T-helper 2 cell treated with Interferon-gamma antibody and Interleukin-4, amounts not matched to agents 100 ng/mL and 5 ng/mL, for 36 hours (primary cell): ENCODE data around the gene FAM216B. TPM values are rescaled to one million over a fixed set of nuclear protein-coding genes. Genes with fewer than 3 reads are reported as not detected.

Experiments used
- intact Hi-C: fragments of 100-400 bp; cut with micrococcal nuclease; formaldehyde crosslinking; loops from one replicate; pipeline ENCODE4 v1.15.1; 2023
- total RNA-seq: library from RNA; stranded (reverse); gene quantifications from 2 replicates; pipeline ENCODE4 v1.2.3, GENCODE V29; 2022

FAM216B gene
- total RNA-seq, 1 donor from 2014 or later: not detected

DNA sequence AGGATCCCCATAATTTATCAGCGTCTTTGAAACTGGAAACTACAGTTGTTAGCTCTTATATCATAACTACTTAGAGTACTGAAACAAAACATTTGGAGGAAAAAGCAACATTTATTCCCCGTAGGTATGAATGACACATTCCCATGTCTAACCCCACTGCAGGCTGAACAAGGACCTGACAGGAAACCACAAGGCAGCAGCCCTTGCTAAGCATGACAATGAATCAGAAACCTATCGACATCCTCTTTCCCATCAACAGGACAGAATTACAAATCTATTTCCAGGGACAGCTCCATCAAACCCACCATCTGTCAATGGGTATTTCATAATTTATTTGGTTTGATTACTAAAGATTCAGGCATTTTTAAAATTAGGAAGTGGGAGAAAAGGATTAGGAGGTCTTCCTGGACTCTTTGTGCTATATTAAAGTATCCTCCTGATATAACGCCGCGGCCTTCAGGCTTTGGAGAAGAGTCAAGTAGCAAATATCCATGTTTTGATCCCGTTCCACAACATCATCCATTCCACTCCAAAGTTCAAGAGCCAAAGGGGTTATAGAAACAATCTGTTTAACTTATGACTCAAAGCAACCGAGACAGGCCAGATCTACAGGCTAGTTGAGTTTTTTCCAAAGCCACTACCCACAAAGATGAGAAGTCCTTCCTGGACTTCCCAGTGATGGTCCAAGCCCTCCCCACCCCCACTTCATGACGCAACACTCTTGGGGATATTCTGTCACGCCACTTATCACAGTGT, 51.1 kb downstream of the FAM216B start:
- intact Hi-C loops: no loop called here

DNA sequence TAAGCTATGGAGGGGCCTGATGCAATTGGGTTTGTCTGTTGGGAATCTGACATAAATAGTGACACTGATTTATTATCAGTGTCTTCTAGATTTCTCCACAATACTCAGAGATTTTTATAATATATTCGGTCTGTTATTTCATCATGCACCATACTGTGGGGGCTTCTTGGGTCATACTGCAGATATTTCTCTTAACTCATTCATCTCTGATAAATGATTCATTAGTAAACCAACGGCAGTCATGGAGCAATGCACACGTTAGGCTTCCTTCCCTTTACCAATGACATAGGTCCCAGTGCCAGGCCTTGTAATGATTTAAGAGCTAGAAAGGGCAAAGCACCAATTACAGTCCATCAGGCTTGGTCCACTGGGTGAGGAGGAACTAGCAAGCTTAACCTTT, 53.6 kb downstream of the FAM216B start:
- intact Hi-C loops: no loop called here

GRCh38 chr13:42836930-42837690, 55.7 kb downstream of the FAM216B start:
- intact Hi-C loops: no loop called here

Other genes starting within 250 kb of the FAM216B start
- gene TNFSF11, start 207.4 kb upstream of the FAM216B start, total RNA-seq: 6.3 and 6.7 TPM in 2 replicates
- gene EPSTI1, start 210.7 kb downstream of the FAM216B start, total RNA-seq: 56.0 and 61.6 TPM in 2 replicates
- gene DNAJC15, start 242.0 kb downstream of the FAM216B start, total RNA-seq: 17.1 and 18.2 TPM in 2 replicates